ENCODE measurements around the gene C19orf53. TPM values are rescaled to one million over a fixed set of nuclear protein-coding genes. Genes with fewer than 3 reads are reported as not detected.
"Not testable (repeated sequence)": the region's sequence is repeated elsewhere in the genome, so short reads cannot be mapped to it uniquely, and the experiment has no call there.

Gene C19orf53
- total and polyA plus RNA-seq, 5 donors from 2014 or later, result 61.2 to 244 (median 236) TPM

GRCh38 chr19:13793317-13793716 lies 19.1 kb downstream of the C19orf53 start:
- peak overlapping the region in 1 of 3 donors; percentile 94 for H3K27ac Mint-ChIP-seq

GRCh38 chr19:13794398-13794756 lies 20.1 kb downstream of the C19orf53 start:
- H3K27me3 Mint-ChIP-seq, result no peaks in the 10 kb centered on the region
- DNase-seq, result no peak
- peaks cover 3 to 39% (median 20%) of the 10 kb centered on the region in 4 donors for H3K4me1 Mint-ChIP-seq

More at GRCh38 chr19:13793317-13793716, 19.1 kb downstream of the C19orf53 start:
- H3K36me3 Mint-ChIP-seq; ATAC-seq (ENCODE audit: low read depth in 2 of 2); H3K36me3 ChIP-seq (ENCODE audit: control insufficient read depth, insufficient read depth, low read length); H3K27me3 Mint-ChIP-seq; DNase-seq; H3K4me3 ChIP-seq (ENCODE audit: low read depth, low read length); H3K9me3 ChIP-seq (ENCODE audit: control insufficient read depth in 2 of 2, low read length in 2 of 2); H3K27ac ChIP-seq (ENCODE audit: insufficient read depth, low read length, poor library complexity, severe bottlenecking); H3K9me3 Mint-ChIP-seq; H3K27me3 ChIP-seq (ENCODE audit: control insufficient read depth, insufficient read depth, low read length): not testable (repeated sequence)
- peaks cover 3 to 50% (median 25%) of the 10 kb centered on the region in 4 donors for H3K4me1 Mint-ChIP-seq
- peak overlapping the region; percentile 56 to 95 (median 93) for H3K4me3 Mint-ChIP-seq
- peaks cover 45% of the 10 kb centered on the region for H3K4me1 ChIP-seq (ENCODE audit: control insufficient read depth, insufficient read depth, low read length, poor library complexity, severe bottlenecking)

GRCh38 chr19:13794757-13795589 lies 20.7 kb downstream of the C19orf53 start, which contains the start of gene ZSWIM4:
ZSWIM4 (plus strand) TSS chr19:13795443; CDS start chr19:13795649, 206 bp downstream.
- ATAC-seq (ENCODE audit: low read depth in 2 of 2) (peak; percentile 93 to 94), DNase-seq (peak; percentile 84 to 99 (median 86))
- no peaks in the 10 kb centered on the region for H3K36me3 ChIP-seq (ENCODE audit: control insufficient read depth, insufficient read depth, low read length)
- Mint-ChIP-seq H3K9me3 (peaks cover 0 to 1% (median 0%) of the 10 kb centered on the region in 7 donors), H3K4me3 (peak within 1 kb of the TSS; percentile 93 to 96 (median 94)), H3K27ac (peak within 1 kb of the TSS; percentile 94 to 98 (median 98)), H3K27me3 (no peaks in the 10 kb centered on the region), H3K4me1 (peaks cover 3 to 37% (median 20%) of the 10 kb centered on the region in 4 donors), H3K36me3 (no peaks in the 10 kb centered on the region)
- H3K4me1 ChIP-seq (ENCODE audit: control insufficient read depth, insufficient read depth, low read length, poor library complexity, severe bottlenecking), result peaks cover 29% of the 10 kb centered on the region
- H3K27me3 ChIP-seq (ENCODE audit: control insufficient read depth, insufficient read depth, low read length), result no peaks in the 10 kb centered on the region
- peak within 1 kb of the TSS; percentile 67 for H3K27ac ChIP-seq (ENCODE audit: insufficient read depth, low read length, poor library complexity, severe bottlenecking)
- H3K4me3 ChIP-seq (ENCODE audit: low read depth, low read length), result peak within 1 kb of the TSS; percentile 57
- no peaks in the 10 kb centered on the region for H3K9me3 ChIP-seq (ENCODE audit: control insufficient read depth in 2 of 2, low read length in 2 of 2)

More at GRCh38 chr19:13794398-13794756, 20.1 kb downstream of the C19orf53 start:
- Histone ChIP-seq H3K27ac (ENCODE audit: insufficient read depth, low read length, poor library complexity, severe bottlenecking) (peak overlapping the region; percentile 67), H3K27me3 (ENCODE audit: control insufficient read depth, insufficient read depth, low read length) (no peaks in the 10 kb centered on the region), H3K4me3 (ENCODE audit: low read depth, low read length) (no peak overlapping the region), H3K36me3 (ENCODE audit: control insufficient read depth, insufficient read depth, low read length) (no peaks in the 10 kb centered on the region), H3K9me3 (ENCODE audit: control insufficient read depth in 2 of 2, low read length in 2 of 2) (no peaks in the 10 kb centered on the region), H3K4me1 (ENCODE audit: control insufficient read depth, insufficient read depth, low read length, poor library complexity, severe bottlenecking) (peaks cover 35% of the 10 kb centered on the region)
- no peaks in the 10 kb centered on the region for H3K36me3 Mint-ChIP-seq
- peaks cover 0 to 1% (median 0%) of the 10 kb centered on the region in 7 donors for H3K9me3 Mint-ChIP-seq
- no peak for ATAC-seq (ENCODE audit: low read depth in 2 of 2)
- H3K27ac Mint-ChIP-seq, result peak overlapping the region; percentile 94 to 98 (median 97)
- H3K4me3 Mint-ChIP-seq, result peak overlapping the region; percentile 93 to 96 (median 94)

GRCh38 chr19:13795595-13796300 lies 21.5 kb downstream of the C19orf53 start:
- Mint-ChIP-seq H3K27me3 (no peaks in the 10 kb centered on the region), H3K9me3 (no peaks in the 10 kb centered on the region), H3K36me3 (no peaks in the 10 kb centered on the region), H3K4me3 (peak overlapping the region; percentile 80 to 95 (median 90)), H3K27ac (peak overlapping the region; percentile 94 to 98 (median 95)), H3K4me1 (peaks cover 0 to 31% (median 14%) of the 10 kb centered on the region in 4 donors)
- Histone ChIP-seq H3K27me3 (ENCODE audit: control insufficient read depth, insufficient read depth, low read length) (no peaks in the 10 kb centered on the region), H3K27ac (ENCODE audit: insufficient read depth, low read length, poor library complexity, severe bottlenecking) (peak overlapping the region; percentile 67), H3K4me1 (ENCODE audit: control insufficient read depth, insufficient read depth, low read length, poor library complexity, severe bottlenecking) (peaks cover 24% of the 10 kb centered on the region), H3K36me3 (ENCODE audit: control insufficient read depth, insufficient read depth, low read length) (no peaks in the 10 kb centered on the region), H3K9me3 (ENCODE audit: control insufficient read depth in 2 of 2, low read length in 2 of 2) (no peaks in the 10 kb centered on the region), H3K4me3 (ENCODE audit: low read depth, low read length) (peak overlapping the region; percentile 57)
- DNase-seq (no peak), ATAC-seq (ENCODE audit: low read depth in 2 of 2) (peak in 1 of 2 donors; percentile 1)

GRCh38 chr19:13796301-13797057 lies 22.2 kb downstream of the C19orf53 start:
- no peaks in the 10 kb centered on the region for H3K27me3 Mint-ChIP-seq
- Histone ChIP-seq H3K27ac (ENCODE audit: insufficient read depth, low read length, poor library complexity, severe bottlenecking) (no peak overlapping the region), H3K27me3 (ENCODE audit: control insufficient read depth, insufficient read depth, low read length) (no peaks in the 10 kb centered on the region), H3K4me1 (ENCODE audit: control insufficient read depth, insufficient read depth, low read length, poor library complexity, severe bottlenecking) (peaks cover 24% of the 10 kb centered on the region), H3K9me3 (ENCODE audit: control insufficient read depth in 2 of 2, low read length in 2 of 2) (no peaks in the 10 kb centered on the region), H3K36me3 (ENCODE audit: control insufficient read depth, insufficient read depth, low read length) (no peaks in the 10 kb centered on the region), H3K4me3 (ENCODE audit: low read depth, low read length) (no peak overlapping the region)
- H3K36me3 Mint-ChIP-seq, result no peaks in the 10 kb centered on the region
- DNase-seq, result peak in 1 of 3 donors; percentile 32
- no peaks in the 10 kb centered on the region for H3K9me3 Mint-ChIP-seq
- H3K4me1 Mint-ChIP-seq, result peaks cover 0 to 34% (median 14%) of the 10 kb centered on the region in 4 donors
- ATAC-seq (ENCODE audit: low read depth in 2 of 2), result no peak
- H3K4me3 Mint-ChIP-seq, result peak overlapping the region; percentile 80 to 95 (median 90)
- H3K27ac Mint-ChIP-seq, result peak overlapping the region in 2 of 3 donors; percentile 92 to 95

- Histone ChIP-seq H3K4me1 (ENCODE audit: control insufficient read depth, insufficient read depth, low read length, poor library complexity, severe bottlenecking) (peaks cover 24% of the 10 kb centered on the region), H3K36me3 (ENCODE audit: control insufficient read depth, insufficient read depth, low read length) (no peaks in the 10 kb centered on the region), H3K27ac (ENCODE audit: insufficient read depth, low read length, poor library complexity, severe bottlenecking) (no peak overlapping the region), H3K4me3 (ENCODE audit: low read depth, low read length) (no peak overlapping the region), H3K27me3 (ENCODE audit: control insufficient read depth, insufficient read depth, low read length) (no peaks in the 10 kb centered on the region), H3K9me3 (ENCODE audit: control insufficient read depth in 2 of 2, low read length in 2 of 2) (no peaks in the 10 kb centered on the region)
- Mint-ChIP-seq H3K4me1 (peaks cover 0 to 34% (median 14%) of the 10 kb centered on the region in 4 donors), H3K27me3 (no peaks in the 10 kb centered on the region), H3K27ac (no peak overlapping the region), H3K4me3 (peak overlapping the region; percentile 80 to 95 (median 90)), H3K9me3 (no peaks in the 10 kb centered on the region), H3K36me3 (no peaks in the 10 kb centered on the region)
- no peak for ATAC-seq (ENCODE audit: low read depth in 2 of 2)
- DNase-seq, result no peak
Measured at GRCh38 chr19:13797058-13797440, 22.8 kb downstream of the C19orf53 start.

- Histone ChIP-seq H3K27ac (ENCODE audit: insufficient read depth, low read length, poor library complexity, severe bottlenecking) (no peak overlapping the region), H3K36me3 (ENCODE audit: control insufficient read depth, insufficient read depth, low read length) (no peaks in the 10 kb centered on the region), H3K9me3 (ENCODE audit: control insufficient read depth in 2 of 2, low read length in 2 of 2) (no peaks in the 10 kb centered on the region), H3K4me3 (ENCODE audit: low read depth, low read length) (no peak overlapping the region), H3K27me3 (ENCODE audit: control insufficient read depth, insufficient read depth, low read length) (no peaks in the 10 kb centered on the region), H3K4me1 (ENCODE audit: control insufficient read depth, insufficient read depth, low read length, poor library complexity, severe bottlenecking) (peaks cover 24% of the 10 kb centered on the region)
- Mint-ChIP-seq H3K9me3 (no peaks in the 10 kb centered on the region), H3K4me1 (peaks cover 0 to 35% (median 14%) of the 10 kb centered on the region in 4 donors), H3K27me3 (no peaks in the 10 kb centered on the region), H3K27ac (no peak overlapping the region), H3K36me3 (no peaks in the 10 kb centered on the region), H3K4me3 (peak overlapping the region; percentile 5 to 93 (median 27))
- DNase-seq (no peak), ATAC-seq (ENCODE audit: low read depth in 2 of 2) (no peak)
Measured at GRCh38 chr19:13797870-13798269, 23.6 kb downstream of the C19orf53 start.
